Loucy (cell line): ENCODE results near the gene TOP2A.
A peak's percentile ranks its signal among the peaks of the same experiment; 100 is the strongest.

Experiments
- H2AFZ ChIP-seq: fragments of 200-600 bp; sonication (generic); 2 replicates; pipeline ENCODE4 v1.6.0; 2016; ENCODE audit warnings: antibody characterized with exemption, mild to moderate bottlenecking, low read length, moderate library complexity
- H3F3A ChIP-seq: fragments of 200-600 bp; 2 replicates; pipeline ENCODE4 v1.6.0; 2016; ENCODE audit warnings: antibody characterized with exemption, low read depth, mild to moderate bottlenecking
- H3K27me3 ChIP-seq: fragments of 200-600 bp; sonication (generic); 2 replicates; pipeline ENCODE4 v1.6.1; 2014; ENCODE audit warnings: low read length, mild to moderate bottlenecking; ENCODE audit not compliant: insufficient read depth, poor library complexity, severe bottlenecking
- H3K36me3 ChIP-seq: fragments of 200-600 bp; sonication (generic); 2 replicates; pipeline ENCODE4 v1.6.1; 2016; ENCODE audit warnings: low read length; ENCODE audit not compliant: insufficient read depth
- H3K4me1 ChIP-seq: fragments of 200-600 bp; sonication (generic); 2 replicates; pipeline ENCODE4 v1.5.1; 2014; ENCODE audit warnings: low read length, mild to moderate bottlenecking; ENCODE audit not compliant: insufficient read depth, poor library complexity, severe bottlenecking
- H3K4me2 ChIP-seq: fragments of 200-600 bp; sonication (generic); 2 replicates; pipeline ENCODE4 v1.6.0; 2014; ENCODE audit warnings: antibody characterized with exemption, low read length, low read depth, mild to moderate bottlenecking; ENCODE audit not compliant: poor library complexity, severe bottlenecking
- H3K4me3 ChIP-seq: fragments of 200-600 bp; sonication (generic); 2 replicates; pipeline ENCODE4 v1.5.1; 2014; ENCODE audit warnings: low read length, mild to moderate bottlenecking, mixed read lengths; ENCODE audit not compliant: poor library complexity, severe bottlenecking
- H3K79me2 ChIP-seq: fragments of 200-600 bp; sonication (generic); 2 replicates; pipeline ENCODE4 v1.6.1; 2014; ENCODE audit warnings: low read length; ENCODE audit not compliant: insufficient read depth
- H3K9ac ChIP-seq: fragments of 200-600 bp; sonication (generic); 2 replicates; pipeline ENCODE4 v1.6.0; 2014; ENCODE audit warnings: mild to moderate bottlenecking, low read depth, low read length, moderate library complexity; ENCODE audit not compliant: poor library complexity, severe bottlenecking
- H3K9me2 ChIP-seq: fragments of 200-600 bp; sonication (generic); replicated peaks from 2 replicates; pipeline ENCODE4 v1.6.1; 2016; ENCODE audit warnings: low read depth, low read length, mixed read lengths
- H3K9me3 ChIP-seq: fragments of 200-600 bp; sonication (generic); 2 replicates; pipeline ENCODE4 v1.6.1; 2014; ENCODE audit warnings: mild to moderate bottlenecking, antibody characterized with exemption, low read length, low read depth; ENCODE audit not compliant: insufficient read depth
- H4K20me1 ChIP-seq: fragments of 200-600 bp; sonication (generic); 2 replicates; pipeline ENCODE4 v1.6.0; 2014; ENCODE audit warnings: antibody characterized with exemption, low read length, mild to moderate bottlenecking; ENCODE audit not compliant: insufficient read depth, poor library complexity, severe bottlenecking
- EZH2phosphoT487 ChIP-seq: fragments of 200-600 bp; IDR thresholded peaks from 2 replicates; pipeline ENCODE4 v1.6.1; 2018; ENCODE audit warnings: antibody characterized with exemption, mild to moderate bottlenecking, moderate library complexity, borderline replicate concordance
- TF ChIP-seq, protein P1 (sequence below): fragments of 200-600 bp; sonication (generic); conservative IDR thresholded peaks from 2 replicates; pipeline ENCODE4 v1.5.1; 2014; ENCODE audit warnings: mild to moderate bottlenecking, antibody characterized with exemption, low read length

TOP2A gene

DNA sequence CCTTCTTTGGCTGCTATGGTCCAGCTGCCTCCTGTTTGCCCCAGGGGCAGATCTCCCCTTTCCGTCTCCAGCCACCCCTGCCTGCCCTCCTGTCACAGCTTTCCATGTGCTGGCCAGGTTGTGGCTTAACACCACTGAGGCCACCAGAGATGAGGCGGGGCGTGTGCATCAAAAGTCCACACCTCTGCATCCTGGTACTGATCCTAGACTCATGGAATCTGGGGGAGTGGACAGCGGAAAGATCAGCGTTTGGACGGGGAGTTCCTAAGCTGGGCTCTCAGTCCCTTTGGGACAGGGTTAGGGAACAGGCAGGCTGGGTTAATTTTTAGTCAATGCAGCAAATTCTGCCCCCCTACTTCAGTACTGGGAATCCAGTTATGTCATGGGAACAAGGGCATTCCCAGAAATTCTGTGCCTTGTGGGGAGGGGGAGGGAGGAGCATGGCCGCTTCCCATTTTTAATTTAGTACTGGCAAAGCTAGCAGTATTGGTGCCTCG is 29.5 kb upstream of the TOP2A start:
- Histone ChIP-seq H3F3A (no peaks in the 10 kb centered on the region), H3K36me3 (no peaks in the 10 kb centered on the region), H3K27me3 (no peaks in the 10 kb centered on the region), H2AFZ (no peak overlapping the region), H3K9me2 (no peaks in the 10 kb centered on the region), H3K9me3 (no peaks in the 10 kb centered on the region), H4K20me1 (no peaks in the 10 kb centered on the region), H3K4me3 (no peak overlapping the region), H3K79me2 (no peaks in the 10 kb centered on the region), H3K4me1 (peaks cover 45% of the 10 kb centered on the region), H3K4me2 (peak overlapping the region; percentile 61), H3K9ac (peak overlapping the region; percentile 49)
- no peak for TF ChIP-seq EZH2phosphoT487
- TF ChIP-seq, protein P1, sequence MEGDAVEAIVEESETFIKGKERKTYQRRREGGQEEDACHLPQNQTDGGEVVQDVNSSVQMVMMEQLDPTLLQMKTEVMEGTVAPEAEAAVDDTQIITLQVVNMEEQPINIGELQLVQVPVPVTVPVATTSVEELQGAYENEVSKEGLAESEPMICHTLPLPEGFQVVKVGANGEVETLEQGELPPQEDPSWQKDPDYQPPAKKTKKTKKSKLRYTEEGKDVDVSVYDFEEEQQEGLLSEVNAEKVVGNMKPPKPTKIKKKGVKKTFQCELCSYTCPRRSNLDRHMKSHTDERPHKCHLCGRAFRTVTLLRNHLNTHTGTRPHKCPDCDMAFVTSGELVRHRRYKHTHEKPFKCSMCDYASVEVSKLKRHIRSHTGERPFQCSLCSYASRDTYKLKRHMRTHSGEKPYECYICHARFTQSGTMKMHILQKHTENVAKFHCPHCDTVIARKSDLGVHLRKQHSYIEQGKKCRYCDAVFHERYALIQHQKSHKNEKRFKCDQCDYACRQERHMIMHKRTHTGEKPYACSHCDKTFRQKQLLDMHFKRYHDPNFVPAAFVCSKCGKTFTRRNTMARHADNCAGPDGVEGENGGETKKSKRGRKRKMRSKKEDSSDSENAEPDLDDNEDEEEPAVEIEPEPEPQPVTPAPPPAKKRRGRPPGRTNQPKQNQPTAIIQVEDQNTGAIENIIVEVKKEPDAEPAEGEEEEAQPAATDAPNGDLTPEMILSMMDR, result no peak

DNA sequence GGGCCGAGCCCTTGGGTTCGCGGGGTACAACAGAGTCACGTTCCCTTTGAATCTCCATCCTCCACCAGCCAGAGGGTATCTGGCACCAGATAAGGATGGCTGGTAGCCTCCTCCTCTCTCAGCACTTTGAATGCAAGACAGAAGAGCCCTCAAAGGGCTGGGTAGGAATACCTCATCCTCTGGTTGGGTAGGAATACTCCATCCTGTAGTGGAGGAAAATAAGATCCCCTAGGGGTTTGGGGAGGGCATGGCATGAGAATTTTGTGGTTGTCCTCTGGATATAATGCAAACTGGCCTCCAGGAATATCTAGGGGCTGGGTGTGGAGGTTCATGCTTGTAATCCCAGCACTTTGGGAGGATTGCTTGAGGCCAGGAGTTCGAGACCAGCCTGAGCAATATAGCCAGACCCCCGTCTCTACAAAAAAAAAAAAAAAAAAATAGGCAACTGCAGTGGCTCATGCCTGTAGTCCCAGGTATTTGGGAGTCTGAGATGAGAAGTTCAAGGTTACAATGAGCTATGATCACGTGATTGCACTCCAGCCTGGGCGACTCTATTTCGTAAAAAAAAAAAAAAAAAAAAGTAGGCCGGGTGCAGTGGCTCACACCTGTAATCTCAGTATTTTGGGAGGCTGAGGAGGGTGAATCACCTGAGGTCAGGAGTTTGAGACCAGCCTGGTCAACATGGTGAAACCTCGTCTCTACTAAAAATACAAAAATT is 28.2 kb upstream of the TOP2A start:
- Histone ChIP-seq H2AFZ (no peak overlapping the region), H3K4me1 (peaks cover 45% of the 10 kb centered on the region), H3K79me2 (no peaks in the 10 kb centered on the region)

DNA sequence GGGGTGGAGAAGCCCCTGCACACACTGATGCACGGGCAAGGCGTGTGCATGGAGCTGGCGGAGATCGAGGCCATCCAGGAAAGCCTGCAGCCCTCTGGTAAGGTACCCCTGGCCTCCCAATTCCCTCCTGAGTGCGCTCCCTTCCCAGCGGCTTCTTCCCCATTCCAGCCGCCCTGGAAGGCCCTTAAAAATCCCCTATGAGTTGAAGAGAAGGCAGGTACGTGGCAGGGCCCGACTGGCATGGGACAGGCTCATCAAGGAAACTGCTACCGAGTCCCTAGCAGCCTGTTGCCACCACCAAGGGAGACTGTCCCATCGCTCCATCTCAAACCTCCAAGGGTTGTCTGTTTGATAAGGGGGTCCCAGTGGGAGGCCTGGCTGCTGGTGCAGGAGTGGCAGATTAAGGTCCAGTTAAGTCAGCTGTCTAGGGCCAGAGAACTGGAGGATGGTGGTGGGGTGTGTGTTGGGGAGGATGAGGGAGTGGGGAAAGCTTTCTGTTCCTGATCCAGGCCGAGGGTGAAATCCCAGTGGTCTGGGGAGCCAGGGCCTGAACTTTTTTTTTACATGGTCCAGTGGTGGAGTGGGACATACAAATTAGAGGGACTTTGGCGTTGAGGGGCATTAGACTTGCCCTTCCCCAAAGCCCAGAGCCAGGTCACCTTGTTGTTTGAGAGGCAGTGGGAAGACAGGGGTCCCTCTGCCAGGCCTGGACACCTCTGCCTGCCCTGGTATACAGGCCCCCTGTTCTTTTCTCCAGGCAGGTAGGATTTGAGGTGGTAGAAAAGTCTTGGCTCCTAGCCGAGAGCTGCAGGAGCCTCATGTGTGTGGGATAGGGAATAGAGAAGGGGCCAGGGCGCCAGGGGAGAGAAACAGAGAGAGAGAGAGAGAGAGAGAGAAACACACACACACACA is 26.5 kb upstream of the TOP2A start:
- no peaks in the 10 kb centered on the region for H3K9me3 ChIP-seq
- H3K4me1 ChIP-seq, result peaks cover 38% of the 10 kb centered on the region
- H3F3A ChIP-seq, result no peaks in the 10 kb centered on the region
- H3K27me3 ChIP-seq, result no peaks in the 10 kb centered on the region
- no peak overlapping the region for H3K4me2 ChIP-seq
- H4K20me1 ChIP-seq, result no peaks in the 10 kb centered on the region
- peak overlapping the region; percentile 70; the same call in 1 of the 2 replicates for H2AFZ ChIP-seq
- no peaks in the 10 kb centered on the region for H3K9me2 ChIP-seq
- H3K9ac ChIP-seq, result peak overlapping the region; percentile 46
- no peak for TF ChIP-seq EZH2phosphoT487
- TF ChIP-seq, protein P1, result no peak
- no peaks in the 10 kb centered on the region for H3K79me2 ChIP-seq
- H3K36me3 ChIP-seq, result no peaks in the 10 kb centered on the region
- H3K4me3 ChIP-seq, result no peak overlapping the region

More for the DNA sequence above, 28.2 kb upstream of the TOP2A start:
- no peaks in the 10 kb centered on the region for H3K27me3 ChIP-seq
- H3F3A ChIP-seq, result no peaks in the 10 kb centered on the region
- H3K4me2 ChIP-seq, result no peak overlapping the region
- H3K36me3 ChIP-seq, result no peaks in the 10 kb centered on the region
- H4K20me1 ChIP-seq, result no peaks in the 10 kb centered on the region
- H3K9me3 ChIP-seq, result no peaks in the 10 kb centered on the region
- no peak overlapping the region for H3K9ac ChIP-seq
- H3K9me2 ChIP-seq, result no peaks in the 10 kb centered on the region
- TF ChIP-seq, protein P1, result no peak
- TF ChIP-seq EZH2phosphoT487, result no peak
- H3K4me3 ChIP-seq, result no peak overlapping the region
